C4-2B (cell line): ENCODE results near the gene NFIB.

ENCODE experiments used
- ZFX ChIP-seq: fragments of 450-650 bp; IDR thresholded peaks from 2 replicates; pipeline ENCODE4 v1.6.1; 2017
- TF ChIP-seq, protein P1 (sequence below): fragments of 450-650 bp; conservative IDR thresholded peaks from 2 replicates; pipeline ENCODE4 v1.5.1; 2017; ENCODE audit warnings: mild to moderate bottlenecking

DNA sequence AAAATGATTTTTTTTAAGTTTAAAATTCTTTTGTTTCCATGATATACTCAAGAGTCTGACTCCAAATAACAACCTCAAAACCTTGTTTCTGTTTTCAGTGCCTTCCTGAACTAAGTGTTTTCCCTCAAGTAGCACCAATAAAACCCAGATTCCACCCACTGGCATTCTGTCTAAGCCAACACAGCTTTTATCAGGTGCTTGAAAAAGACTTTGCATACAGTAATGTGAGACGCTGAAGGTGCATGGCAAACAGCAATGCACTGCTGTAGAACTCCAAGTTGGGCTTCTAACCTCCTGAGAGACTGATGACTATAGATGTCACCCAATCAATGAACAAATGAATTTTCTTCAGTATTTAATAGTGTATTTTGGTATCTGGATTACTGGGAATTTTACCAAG lies 95.7 kb downstream of the NFIB start:
- TF ChIP-seq ZFX = no peak
- TF ChIP-seq, protein P1, sequence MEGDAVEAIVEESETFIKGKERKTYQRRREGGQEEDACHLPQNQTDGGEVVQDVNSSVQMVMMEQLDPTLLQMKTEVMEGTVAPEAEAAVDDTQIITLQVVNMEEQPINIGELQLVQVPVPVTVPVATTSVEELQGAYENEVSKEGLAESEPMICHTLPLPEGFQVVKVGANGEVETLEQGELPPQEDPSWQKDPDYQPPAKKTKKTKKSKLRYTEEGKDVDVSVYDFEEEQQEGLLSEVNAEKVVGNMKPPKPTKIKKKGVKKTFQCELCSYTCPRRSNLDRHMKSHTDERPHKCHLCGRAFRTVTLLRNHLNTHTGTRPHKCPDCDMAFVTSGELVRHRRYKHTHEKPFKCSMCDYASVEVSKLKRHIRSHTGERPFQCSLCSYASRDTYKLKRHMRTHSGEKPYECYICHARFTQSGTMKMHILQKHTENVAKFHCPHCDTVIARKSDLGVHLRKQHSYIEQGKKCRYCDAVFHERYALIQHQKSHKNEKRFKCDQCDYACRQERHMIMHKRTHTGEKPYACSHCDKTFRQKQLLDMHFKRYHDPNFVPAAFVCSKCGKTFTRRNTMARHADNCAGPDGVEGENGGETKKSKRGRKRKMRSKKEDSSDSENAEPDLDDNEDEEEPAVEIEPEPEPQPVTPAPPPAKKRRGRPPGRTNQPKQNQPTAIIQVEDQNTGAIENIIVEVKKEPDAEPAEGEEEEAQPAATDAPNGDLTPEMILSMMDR = no peak
